ENCODE data around the gene PGAP3. TPM values are rescaled to one million over a fixed set of nuclear protein-coding genes. Genes with fewer than 3 reads are reported as not detected.
A peak's percentile ranks its signal among the peaks of the same experiment; 100 is the strongest.

The PGAP3 gene
- total and polyA plus RNA-seq, 4 donors: 15.9 to 39.7 (median 26.4) TPM

GRCh38 chr17:39709319-39709997, 21.6 kb upstream of the PGAP3 start:
- Histone ChIP-seq H3K27me3 (ENCODE audit: control insufficient read depth in 3 of 3, insufficient read depth in 3 of 3, low read length in 2 of 3) (no peaks in the 10 kb centered on the region), H3K9ac (ENCODE audit: insufficient read depth in 1 of 2, low read length in 2 of 2) (no peak overlapping the region), H3K27ac (ENCODE audit: low read depth in 1 of 2, low read length in 1 of 2) (no peak overlapping the region), H3K9me3 (ENCODE audit: control insufficient read depth in 4 of 4, insufficient read depth in 3 of 4, low read length in 3 of 4) (no peaks in the 10 kb centered on the region), H3K36me3 (ENCODE audit: control insufficient read depth in 4 of 4, insufficient read depth in 4 of 4, low read length in 4 of 4) (peaks cover 0 to 36% (median 27%) of the 10 kb centered on the region in 4 donors), H3K4me1 (ENCODE audit: control insufficient read depth in 5 of 5, insufficient read depth in 5 of 5, low read length in 5 of 5) (peaks cover 0 to 22% (median 11%) of the 10 kb centered on the region in 5 donors), H3K4me3 (no peak overlapping the region)
- no peak for TF ChIP-seq CTCF (IDR thresholded peaks at IDR 0.05; ENCODE audit: control extremely low read depth, extremely low read depth)
- 87 to 92% methylated on average over 14 of the region's 14 CpGs for WGBS, 2 donors
- ATAC-seq (ENCODE audit: insufficient read depth, low FRiP score) (no peak), DNase-seq (no peak)

GRCh38 chr17:39706921-39707337, 19.1 kb upstream of the PGAP3 start:
- H3K36me3 ChIP-seq (ENCODE audit: control insufficient read depth in 4 of 4, insufficient read depth in 4 of 4, low read length in 4 of 4): peaks cover 0 to 35% (median 23%) of the 10 kb centered on the region in 4 donors
- H3K9ac ChIP-seq (ENCODE audit: insufficient read depth in 1 of 2, low read length in 2 of 2): no peak overlapping the region
- ATAC-seq (ENCODE audit: insufficient read depth, low FRiP score): no peak
- no peaks in the 10 kb centered on the region for H3K9me3 ChIP-seq (ENCODE audit: control insufficient read depth in 4 of 4, insufficient read depth in 3 of 4, low read length in 3 of 4)
- H3K4me3 ChIP-seq: no peak overlapping the region
- WGBS, 2 donors: 76 to 79% methylated on average over 7 of the region's 7 CpGs
- no peak for DNase-seq
- H3K27me3 ChIP-seq (ENCODE audit: control insufficient read depth in 3 of 3, insufficient read depth in 3 of 3, low read length in 2 of 3): no peaks in the 10 kb centered on the region
- no peak for TF ChIP-seq CTCF (IDR thresholded peaks at IDR 0.05; ENCODE audit: control extremely low read depth, extremely low read depth)
- peak overlapping the region in 1 of 2 donors; percentile 85 for H3K27ac ChIP-seq (ENCODE audit: low read depth in 1 of 2, low read length in 1 of 2)
- H3K4me1 ChIP-seq (ENCODE audit: control insufficient read depth in 5 of 5, insufficient read depth in 5 of 5, low read length in 5 of 5): peaks cover 3 to 41% (median 16%) of the 10 kb centered on the region in 5 donors

DNA sequence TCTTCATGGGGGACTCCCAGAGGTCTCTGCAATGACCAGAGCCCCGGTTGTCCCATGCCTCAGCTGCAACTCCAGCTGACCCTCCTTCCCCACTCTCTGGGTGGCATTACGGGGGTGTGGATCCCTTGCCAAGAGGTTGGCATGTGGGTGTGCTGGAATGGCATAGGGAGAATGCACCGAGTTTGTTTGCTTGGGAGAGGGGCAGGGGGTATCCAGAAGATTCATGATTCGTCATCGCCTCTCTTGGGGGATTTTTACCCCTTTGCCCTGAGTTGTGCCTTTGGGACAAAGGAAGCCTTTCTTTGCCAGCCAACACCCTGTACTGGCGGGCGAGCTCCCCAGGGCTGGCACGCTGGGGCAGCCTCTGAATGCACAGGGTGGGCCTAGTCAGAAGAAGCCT, 18.5 kb upstream of the PGAP3 start:
- no peak overlapping the region for H3K9ac ChIP-seq (ENCODE audit: insufficient read depth in 1 of 2, low read length in 2 of 2)
- no peak for DNase-seq
- peaks cover 3 to 47% (median 20%) of the 10 kb centered on the region in 5 donors for H3K4me1 ChIP-seq (ENCODE audit: control insufficient read depth in 5 of 5, insufficient read depth in 5 of 5, low read length in 5 of 5)

More for the DNA sequence above, 18.5 kb upstream of the PGAP3 start:
- H3K4me3 ChIP-seq: no peak overlapping the region
- no peak for ATAC-seq (ENCODE audit: insufficient read depth, low FRiP score)
- WGBS, 2 donors: 74 to 82% methylated on average over 8 of the region's 8 CpGs
- H3K27ac ChIP-seq (ENCODE audit: low read depth in 1 of 2, low read length in 1 of 2): peak overlapping the region in 1 of 2 donors; percentile 85
- H3K9me3 ChIP-seq (ENCODE audit: control insufficient read depth in 4 of 4, insufficient read depth in 3 of 4, low read length in 3 of 4): no peaks in the 10 kb centered on the region
- no peaks in the 10 kb centered on the region for H3K27me3 ChIP-seq (ENCODE audit: control insufficient read depth in 3 of 3, insufficient read depth in 3 of 3, low read length in 2 of 3)
- H3K36me3 ChIP-seq (ENCODE audit: control insufficient read depth in 4 of 4, insufficient read depth in 4 of 4, low read length in 4 of 4): peaks cover 0 to 30% (median 18%) of the 10 kb centered on the region in 4 donors
- no peak for TF ChIP-seq CTCF (IDR thresholded peaks at IDR 0.05; ENCODE audit: control extremely low read depth, extremely low read depth)
